ENCODE results near the gene SH3GL2. TPM values are rescaled to one million over a fixed set of nuclear protein-coding genes. Genes with fewer than 3 reads are reported as not detected.

The SH3GL2 gene
- total RNA-seq, 4 donors from 2014 or later: 0.45 to 2.5 TPM; not detected in 2

GRCh38 chr9:17800418-17800817 is 221.6 kb downstream of the SH3GL2 start:
- Histone ChIP-seq H3K4me1 (no peaks in the 10 kb centered on the region), H3K27me3 (no peaks in the 10 kb centered on the region), H3K9me3 (no peaks in the 10 kb centered on the region), H3K27ac (no peak overlapping the region), H3K36me3 (no peaks in the 10 kb centered on the region), H3K4me3 (replicated peaks in 1 of 3) (no peak overlapping the region)
- TF ChIP-seq CTCF (IDR thresholded peaks at IDR 0.05) (no peak), POLR2A (IDR thresholded peaks at IDR 0.05) (no peak)
- no peak for DNase-seq
- intact Hi-C loops (cut with DNase I): loop anchor here (10.0 kb wide), 1 partner anchor 1224 kb away; no protein-coding TSS in a partner anchor
- WGBS, 2 donors: 42 to 52% methylated on average over 2 of the region's 2 CpGs

DNA sequence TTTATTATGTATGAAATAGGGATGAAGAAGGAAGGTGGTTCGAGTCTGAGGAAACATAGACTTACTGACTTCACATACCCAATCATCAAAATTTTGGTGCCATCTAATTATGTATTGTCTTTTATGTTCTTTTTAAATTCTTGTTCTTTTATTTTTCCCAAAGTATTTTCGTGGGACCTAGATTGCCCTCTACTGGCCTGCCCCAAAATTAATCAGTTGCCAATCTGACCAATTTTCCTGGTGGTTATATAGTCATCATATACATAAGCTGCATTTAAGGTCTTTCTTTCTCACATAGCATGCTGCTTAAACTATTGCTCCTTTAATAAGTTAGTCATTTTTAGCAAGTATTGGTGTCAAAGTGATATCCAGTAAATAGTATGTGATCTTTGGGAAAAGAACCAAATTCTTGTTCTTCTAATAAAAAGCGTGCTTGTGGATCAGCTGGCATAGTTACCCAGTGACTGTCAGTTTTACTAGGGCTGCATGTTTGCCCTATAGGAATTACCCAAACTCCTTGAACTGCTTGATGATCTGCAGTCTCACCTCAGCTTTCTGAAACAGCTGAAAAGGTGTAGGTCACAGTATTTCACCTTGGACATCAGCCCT is 223.5 kb downstream of the SH3GL2 start:
- 38 to 44% methylated on average over 3 of the region's 3 CpGs for WGBS, 2 donors
- H3K27me3 ChIP-seq: no peaks in the 10 kb centered on the region
- H3K9me3 ChIP-seq: no peaks in the 10 kb centered on the region
- no peak for DNase-seq
- intact Hi-C loops (cut with DNase I): loop anchor here (10.0 kb wide), 1 partner anchor 1222 kb away; no protein-coding TSS in a partner anchor
- H3K4me3 ChIP-seq (replicated peaks in 1 of 3): no peak overlapping the region
- H3K36me3 ChIP-seq: no peaks in the 10 kb centered on the region
- H3K27ac ChIP-seq: no peak overlapping the region
- H3K4me1 ChIP-seq: no peaks in the 10 kb centered on the region
- peak in 3 of 6 experiments; percentile 51 to 64 (median 53) for TF ChIP-seq CTCF (IDR thresholded peaks at IDR 0.05)
- no peak for TF ChIP-seq POLR2A (IDR thresholded peaks at IDR 0.05)

GRCh38 chr9:17807613-17808282 is 228.9 kb downstream of the SH3GL2 start:
- H3K4me3 ChIP-seq (replicated peaks in 1 of 3): no peak overlapping the region
- no peaks in the 10 kb centered on the region for H3K4me1 ChIP-seq
- no peak for DNase-seq
- TF ChIP-seq POLR2A (IDR thresholded peaks at IDR 0.05) (no peak), CTCF (IDR thresholded peaks at IDR 0.05) (no peak)
- H3K9me3 ChIP-seq: no peaks in the 10 kb centered on the region
- no peaks in the 10 kb centered on the region for H3K27me3 ChIP-seq
- 85 to 87% methylated on average over 2 of the region's 2 CpGs for WGBS, 2 donors
- no peak overlapping the region for H3K27ac ChIP-seq
- no peaks in the 10 kb centered on the region for H3K36me3 ChIP-seq
- intact Hi-C loops (cut with DNase I): loop anchor here (5.0 to 10.0 kb wide), 2 partner anchors 400 to 1217 kb away; no protein-coding TSS in a partner anchor

- TF ChIP-seq CTCF (IDR thresholded peaks at IDR 0.05) (no peak), POLR2A (IDR thresholded peaks at IDR 0.05) (no peak)
- Histone ChIP-seq H3K4me1 (no peaks in the 10 kb centered on the region), H3K4me3 (replicated peaks in 1 of 3) (no peak overlapping the region), H3K9me3 (no peaks in the 10 kb centered on the region), H3K27me3 (no peaks in the 10 kb centered on the region), H3K27ac (no peak overlapping the region), H3K36me3 (no peaks in the 10 kb centered on the region)
- WGBS, 2 donors: 68 to 72% methylated on average over 4 of the region's 4 CpGs
- no peak for DNase-seq
- intact Hi-C loops (cut with DNase I): no loop called here
Observed at GRCh38 chr9:17810317-17810716, 231.5 kb downstream of the SH3GL2 start.

Measured in thyroid gland (tissue), 4 donors.